DMS114 treated with DMSO at 0.1 percent for 48 hours (cell line): ENCODE results near the gene SLC25A12.
"Not testable (repeated sequence)": the region's sequence is repeated elsewhere in the genome, so short reads cannot be mapped to it uniquely, and the experiment has no call there.

Source experiments
- DNase-seq: peaks from one replicate; lab custom pipeline; 2025; ENCODE audit not compliant: unreplicated experiment; lab: John Stamatoyannopoulos, UW

Gene SLC25A12

DNA sequence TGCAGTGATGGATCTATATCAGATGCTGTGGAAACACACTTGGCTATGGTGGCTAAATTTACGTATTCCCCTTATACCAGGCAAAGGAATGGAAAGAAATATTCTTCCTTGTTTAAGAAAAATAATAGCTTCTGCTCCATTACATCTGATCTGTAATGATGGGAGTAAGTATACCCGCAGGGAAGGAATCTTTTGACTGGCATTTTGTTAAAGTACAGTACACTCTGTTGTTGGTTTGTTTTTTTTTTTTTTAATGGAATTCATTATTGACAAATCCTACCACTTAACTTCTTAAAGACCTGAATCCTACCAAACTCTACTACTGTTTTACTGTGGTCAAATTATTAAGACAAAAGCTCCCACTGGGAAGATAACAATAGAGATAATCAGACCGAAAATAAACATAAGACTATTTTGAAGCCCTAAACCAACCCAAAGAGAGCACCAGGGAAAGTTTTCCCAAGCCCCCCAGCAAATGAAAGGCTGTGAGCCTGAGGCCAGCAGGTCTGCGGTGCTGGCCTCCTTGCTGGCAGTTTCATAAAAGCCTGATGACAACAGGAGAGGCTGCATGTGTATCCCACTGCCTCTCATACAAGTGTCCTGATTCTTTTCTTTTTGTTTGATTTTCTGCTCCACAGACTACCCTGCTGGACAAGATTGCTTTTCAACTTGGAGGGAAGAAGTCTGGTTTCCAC, 101.0 kb downstream of the SLC25A12 start:
- DNase-seq, result no peak

DNA sequence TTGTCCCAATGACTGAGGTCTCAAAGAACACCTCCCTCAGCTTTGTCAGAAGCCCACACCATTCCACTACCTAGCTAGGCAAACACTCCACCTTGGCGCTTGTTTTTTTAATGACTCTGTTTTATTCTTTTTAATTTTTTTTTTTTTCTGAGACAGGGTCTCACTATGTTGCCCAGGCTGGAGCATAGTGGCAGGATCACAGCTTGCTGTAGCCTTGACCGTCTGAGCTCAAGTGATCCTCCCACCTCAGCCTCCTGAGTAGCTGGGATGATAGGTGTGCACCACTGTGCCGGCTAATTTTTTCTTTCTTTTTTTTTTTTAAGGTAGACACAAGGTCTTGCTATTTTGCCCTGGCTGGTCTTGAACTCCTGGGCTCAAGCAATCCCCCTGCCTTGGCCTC, 101.9 kb downstream of the SLC25A12 start:
- DNase-seq, result no peak

DNA sequence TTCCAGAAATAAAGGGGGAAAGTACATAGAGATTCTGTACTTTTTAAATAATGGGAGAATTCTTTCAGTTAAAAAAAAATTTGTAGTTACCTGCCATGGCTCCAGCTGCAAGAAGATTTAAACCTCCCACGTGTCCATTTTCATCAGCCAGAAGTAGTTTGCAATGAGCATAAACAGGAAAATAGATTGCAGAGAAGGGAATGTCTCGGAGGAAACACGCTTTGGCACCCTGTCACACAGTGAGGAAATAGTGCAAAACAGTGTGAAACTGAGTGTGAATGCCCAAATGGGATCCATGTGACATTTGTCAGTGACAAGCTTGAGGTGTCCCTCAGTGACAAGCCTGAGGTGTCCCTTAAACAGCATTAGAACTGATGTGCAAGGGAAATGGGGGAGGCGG, 102.7 kb downstream of the SLC25A12 start:
- DNase-seq, result no peak

DNA sequence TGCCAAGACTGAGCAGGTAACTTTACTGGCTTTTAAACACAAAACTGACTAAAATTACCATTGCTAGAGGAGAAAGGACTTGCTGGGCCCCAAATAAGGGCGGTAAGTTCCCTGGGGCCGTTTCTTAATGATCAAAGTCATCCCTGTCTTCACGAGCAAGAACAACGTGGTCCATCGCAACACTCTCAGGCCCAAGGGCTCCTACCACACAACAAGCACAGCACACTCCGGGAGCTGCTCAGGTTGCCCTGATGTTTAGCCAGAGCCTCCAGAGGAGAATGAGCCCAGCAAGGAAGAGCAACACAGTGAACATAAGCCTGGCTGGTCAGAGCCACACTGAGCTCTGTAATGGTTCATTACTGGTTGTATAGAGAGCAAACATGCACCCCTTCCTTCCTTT, 104.1 kb downstream of the SLC25A12 start:
- DNase-seq, result no peak

DNA sequence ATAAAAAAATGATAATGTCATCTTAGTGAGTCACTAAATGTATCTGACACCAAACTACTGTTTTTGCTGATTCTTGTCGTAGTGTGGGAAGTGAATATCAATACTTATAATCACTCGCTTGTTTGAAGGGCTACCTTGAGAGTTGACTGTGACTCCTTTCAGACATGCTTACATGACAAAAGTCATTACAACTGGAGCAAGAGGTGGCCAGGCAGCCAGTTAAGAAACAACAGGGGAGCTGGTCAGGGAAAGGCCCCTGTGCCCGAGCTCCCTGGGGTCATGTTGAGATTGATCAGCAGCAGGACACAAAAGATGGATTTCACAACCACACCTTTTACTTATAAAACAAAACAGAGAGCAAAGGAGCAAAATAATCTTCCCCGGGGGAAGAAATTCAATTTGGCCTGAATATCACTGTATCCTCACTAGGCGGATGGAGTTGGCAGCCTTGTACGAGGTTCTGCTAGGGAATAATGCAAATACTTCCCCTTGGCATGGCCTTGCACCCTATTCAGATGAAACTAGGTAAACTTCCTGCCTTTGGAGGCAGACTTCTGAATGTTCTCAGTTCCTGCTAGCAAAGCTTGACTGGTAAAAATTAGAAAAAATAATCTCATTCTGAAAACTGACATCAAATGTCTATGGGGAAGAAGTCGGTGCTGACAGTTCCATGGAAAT, 105.6 kb downstream of the SLC25A12 start:
- DNase-seq, result no peak

DNA sequence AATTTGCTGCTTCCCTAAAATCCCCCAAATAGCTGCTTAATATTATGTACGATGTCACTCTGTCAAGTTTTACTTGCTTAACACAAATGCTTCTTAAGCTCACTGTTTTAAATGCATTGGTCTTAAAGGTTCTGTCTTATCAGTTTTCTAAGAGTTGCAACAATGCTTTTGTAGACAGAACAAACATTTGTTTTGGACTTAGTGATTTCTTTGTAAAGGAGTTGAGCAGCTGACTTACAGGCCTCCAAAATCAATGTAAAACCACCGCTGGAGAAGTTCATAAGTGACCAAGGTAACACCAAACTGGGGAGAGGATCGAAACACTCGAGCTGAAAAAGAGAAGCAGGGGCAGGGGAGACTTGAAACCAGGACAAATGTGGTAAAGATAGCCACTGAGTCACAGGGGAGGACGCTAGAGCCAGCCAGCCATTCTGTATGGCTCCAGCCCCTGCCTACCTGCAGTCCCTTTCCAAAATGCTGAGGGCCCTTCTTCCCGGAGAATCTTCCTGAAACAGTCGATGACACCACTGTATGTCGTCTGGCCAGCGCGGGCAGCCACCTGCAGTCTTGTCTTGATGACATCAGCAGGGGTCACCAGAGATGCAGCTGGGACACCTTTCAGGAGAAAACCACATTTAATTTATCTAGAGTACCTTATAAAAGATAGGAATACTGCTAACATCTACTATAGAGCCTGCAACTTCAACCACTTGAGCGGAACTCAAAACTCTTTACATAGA, 106.5 kb downstream of the SLC25A12 start:
- DNase-seq, result no peak

DNA sequence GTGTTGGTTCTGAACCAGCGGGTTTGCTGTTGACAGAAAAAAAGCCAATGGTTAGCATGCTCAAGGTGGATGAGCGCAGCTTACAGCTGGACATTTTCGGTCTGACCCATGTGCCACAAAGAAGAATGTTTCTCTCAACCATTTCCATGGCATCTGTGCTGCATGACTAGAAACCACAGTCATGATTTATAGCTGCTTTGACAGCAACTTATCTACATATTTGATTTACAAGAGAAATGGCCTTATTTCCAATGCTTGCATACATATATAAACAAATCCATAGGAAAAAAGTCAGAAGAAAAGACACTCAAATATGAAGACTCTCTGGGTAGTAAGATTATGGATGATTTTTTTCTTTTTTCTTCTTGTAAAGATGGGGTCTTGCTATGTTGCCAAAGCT, 108.6 kb downstream of the SLC25A12 start:
- no peak for DNase-seq

DNA sequence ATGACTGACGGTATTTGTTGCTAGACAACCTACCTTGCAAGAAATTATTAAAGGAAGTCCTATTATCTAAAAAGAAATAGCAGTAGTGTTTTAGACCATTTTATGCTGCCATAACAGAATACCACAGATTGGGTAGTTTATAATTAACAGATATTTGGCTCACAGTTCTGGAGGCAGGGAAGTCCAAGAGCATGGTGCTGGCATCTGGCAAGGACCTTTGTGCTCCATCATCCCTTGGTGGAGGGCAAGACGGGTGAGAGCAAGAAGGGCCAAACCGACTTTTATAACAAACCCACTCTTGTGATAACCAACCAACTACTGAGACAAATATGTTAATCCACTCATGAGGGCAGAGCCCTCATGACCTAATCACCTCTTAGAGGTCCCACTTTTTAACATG, 115.5 kb downstream of the SLC25A12 start:
- DNase-seq, result no peak

DNA sequence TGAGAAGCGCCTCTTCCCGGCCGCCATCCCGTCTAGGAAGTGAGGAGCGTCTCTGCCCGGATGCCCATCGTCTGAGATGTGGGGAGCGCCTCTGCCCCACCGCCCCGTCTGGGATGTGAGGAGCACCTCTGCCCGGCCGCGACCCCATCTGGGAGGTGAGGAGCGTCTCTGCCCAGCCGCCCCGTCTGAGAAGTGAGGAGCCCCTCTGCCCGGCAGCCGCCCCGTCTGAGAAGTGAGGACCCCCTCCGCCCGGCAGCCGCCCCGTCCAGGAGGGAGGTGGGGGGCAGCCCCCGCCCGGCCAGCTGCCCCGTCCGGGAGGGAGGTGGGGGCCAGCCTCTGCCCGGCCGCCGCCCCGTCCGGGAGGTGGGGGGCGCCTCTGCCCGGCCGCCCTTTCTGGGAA, 119.5 kb downstream of the SLC25A12 start:
- not testable (repeated sequence) for DNase-seq

DNA sequence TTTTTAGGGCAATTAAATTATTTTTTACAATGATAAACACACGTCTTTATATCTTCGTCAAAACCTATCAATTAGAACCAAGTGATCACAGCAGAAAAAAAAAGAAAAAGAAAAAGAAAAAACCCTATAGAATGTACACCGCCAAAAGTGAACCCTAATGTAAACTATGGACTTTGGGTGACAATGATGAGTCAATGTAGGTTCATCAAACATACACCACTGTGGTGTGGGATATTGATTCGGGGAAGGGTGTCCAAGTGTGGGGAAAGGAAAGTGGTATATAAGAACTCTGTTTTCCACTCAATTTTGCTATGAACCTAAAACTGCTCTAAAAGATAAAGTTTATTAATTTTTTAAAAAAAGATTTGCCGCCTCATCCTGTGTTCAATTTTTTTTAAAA, 121.7 kb downstream of the SLC25A12 start:
- no peak for DNase-seq

DNA sequence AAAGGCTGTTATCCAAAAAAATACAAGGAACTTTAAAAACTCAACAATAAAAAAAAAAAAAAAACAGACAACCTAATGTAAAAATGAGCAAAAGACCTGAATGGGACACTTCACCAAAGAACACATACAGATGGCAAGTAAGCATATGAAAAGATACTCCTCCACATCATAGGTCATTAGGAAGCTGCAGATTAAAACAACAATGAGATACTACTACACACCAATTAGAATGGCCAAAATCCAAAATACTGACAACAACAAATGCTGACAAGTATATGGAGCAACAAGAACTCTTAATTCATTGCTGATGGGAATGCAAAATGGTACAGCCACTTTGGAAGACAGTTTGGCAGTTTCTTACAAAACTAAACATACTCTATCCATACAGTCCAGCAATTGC, 122.6 kb downstream of the SLC25A12 start:
- DNase-seq, result no peak

DNA sequence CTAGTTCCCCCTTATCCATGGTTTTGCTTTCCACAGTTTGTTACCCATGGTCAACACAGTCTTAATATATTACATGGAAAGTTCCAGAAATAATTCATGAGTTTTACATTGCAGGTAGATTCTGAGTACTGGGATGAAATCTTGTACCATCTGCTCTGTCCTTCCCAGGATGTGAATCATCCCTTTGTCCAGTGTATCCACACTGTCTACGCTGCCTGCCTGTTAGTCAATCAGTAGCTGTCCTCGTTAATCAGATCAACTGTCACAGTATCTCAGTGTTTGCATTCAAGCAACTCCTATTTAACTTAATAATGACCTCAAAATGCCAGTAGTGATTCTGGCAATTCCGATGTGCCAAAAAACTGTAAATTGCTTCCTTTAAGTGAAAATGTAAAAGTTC, 130.4 kb downstream of the SLC25A12 start:
- no peak for DNase-seq

DNA sequence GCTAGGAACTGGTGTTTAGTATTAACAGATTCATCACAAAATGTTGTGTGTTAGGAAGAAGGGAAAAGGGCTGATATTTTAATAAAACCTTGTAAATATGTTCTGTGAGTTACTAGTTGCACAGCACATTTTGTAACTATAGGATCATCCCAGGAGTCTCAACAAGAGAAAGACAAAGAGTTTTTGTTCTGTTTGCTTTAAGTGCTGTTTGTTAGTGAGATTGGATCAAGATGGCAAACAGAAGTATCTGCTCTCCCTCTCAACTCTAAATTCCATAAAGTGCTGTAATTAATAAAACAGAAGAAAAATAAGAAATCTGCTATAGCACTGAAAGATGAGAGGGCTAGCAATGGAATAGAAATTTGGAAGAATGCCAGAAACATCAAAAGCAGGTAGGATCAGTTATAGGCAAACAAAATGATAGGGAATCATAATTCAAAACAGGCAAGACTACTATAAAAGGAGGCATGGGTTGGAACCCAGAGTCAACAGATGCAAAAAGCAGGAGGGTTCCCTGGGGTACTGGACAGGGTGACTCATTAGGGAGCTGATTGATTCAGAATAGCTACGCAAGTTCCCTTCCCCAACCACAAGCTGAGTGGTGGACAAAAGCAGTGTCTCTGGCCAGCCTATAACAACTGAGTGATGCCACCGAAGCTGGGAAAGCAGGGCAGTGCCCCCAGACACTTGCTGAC, 131.0 kb downstream of the SLC25A12 start:
- DNase-seq, result no peak

DNA sequence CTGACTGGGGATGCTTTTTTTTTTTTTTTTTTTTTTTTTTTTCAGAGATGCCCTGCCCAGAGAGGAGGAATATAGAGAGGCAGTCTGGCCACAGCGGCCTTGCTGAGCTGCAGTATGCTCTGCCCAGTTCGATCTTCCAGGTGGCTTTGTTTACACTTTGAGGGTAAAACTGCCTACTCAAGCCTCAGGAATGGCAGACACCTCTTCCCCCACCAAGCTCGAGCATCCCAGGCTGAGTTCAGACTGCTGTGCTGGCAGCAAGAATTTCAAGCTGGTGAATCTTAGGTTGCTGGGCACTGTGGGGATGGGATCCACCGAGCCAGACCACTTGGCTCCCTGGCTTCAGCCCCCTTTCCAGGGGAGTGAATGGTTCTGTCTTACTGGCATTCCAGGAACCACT, 132.9 kb downstream of the SLC25A12 start:
- DNase-seq, result not testable (repeated sequence)

DNA sequence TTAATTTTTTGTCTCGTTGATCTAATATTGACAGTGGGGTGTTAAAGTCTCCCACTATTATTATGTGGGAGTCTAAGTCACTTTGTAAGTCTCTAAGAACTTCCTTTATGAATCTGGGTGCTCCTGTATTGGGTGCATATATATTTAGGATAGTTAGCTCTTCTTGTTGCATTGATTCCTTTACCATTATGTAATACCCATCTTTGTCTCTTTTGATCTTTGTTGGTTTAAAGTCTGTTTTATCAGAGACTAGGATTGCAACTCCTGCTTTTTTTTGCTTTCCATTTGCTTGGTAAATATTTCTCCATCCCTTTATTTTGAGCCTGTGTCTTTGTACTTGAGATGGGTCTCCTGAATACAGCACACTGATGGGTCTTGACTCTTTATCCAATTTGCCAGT, 135.3 kb downstream of the SLC25A12 start:
- DNase-seq, result not testable (repeated sequence)

DNA sequence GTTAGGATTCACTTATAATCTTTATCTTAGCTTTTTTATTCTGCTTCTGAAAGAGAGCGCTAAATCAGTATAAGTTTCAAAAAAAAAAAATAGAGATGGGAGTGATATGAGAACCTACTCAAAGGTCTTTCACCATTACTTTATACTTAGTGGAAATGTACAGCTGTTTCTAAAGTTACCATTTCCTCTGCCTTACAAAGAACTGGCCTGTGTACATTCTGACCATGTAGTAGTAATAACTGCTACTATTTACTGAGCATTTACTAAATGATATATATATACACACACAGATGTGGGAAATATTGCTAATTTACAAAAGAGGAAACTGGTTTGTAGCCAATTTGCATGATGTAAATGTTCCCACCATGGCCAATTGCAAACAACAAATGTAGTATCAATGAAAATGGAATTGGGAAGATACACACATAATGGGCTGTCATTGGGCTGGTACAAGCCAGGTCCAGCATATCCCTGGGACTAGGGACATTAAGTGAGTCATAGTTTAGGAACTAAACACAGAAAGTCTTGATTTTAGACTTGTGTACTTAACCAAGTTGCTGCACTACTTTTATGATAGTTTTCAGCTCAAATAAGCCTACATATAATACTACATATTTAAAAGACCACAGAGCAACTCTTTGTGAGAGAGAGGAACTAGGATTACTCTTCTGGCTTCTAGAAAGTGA, 139.6 kb downstream of the SLC25A12 start:
- DNase-seq, result no peak

DNA sequence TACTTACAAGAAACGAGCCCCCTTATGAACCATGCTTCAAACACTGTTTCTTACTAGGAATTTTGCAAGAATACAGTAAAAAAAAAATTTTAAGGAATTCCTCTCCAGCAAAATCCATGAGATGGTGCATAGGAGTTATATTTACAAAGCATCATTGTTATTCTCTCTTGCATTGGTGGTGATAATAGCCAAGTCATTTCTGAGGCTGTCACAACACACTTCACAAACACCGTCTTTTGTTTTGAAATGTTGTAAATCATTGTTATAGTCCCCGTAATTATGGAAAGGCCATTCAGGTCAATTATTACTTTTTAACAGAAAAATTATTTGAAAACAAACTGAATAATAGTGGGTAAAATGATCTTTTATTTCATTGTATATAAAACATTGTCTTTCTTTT, 146.7 kb downstream of the SLC25A12 start:
- no peak for DNase-seq

DNA sequence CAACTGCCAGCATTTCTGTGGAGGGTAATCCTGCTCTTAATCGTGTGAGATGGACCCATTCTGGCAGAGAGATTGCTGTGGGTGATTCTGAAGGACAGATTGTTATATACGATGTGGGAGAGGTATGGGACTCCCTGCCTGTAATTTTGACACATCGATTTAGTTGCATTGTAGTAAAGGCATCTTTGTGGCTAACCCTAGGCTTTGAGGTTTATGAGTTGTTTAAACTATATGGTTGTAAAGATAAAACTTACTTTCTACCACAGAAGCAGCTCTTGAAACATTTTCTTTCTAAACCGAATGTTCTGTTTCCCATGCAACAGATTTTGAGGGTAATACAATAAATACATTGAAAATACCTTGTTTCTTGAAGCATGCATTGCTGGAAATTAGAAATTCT, 148.2 kb downstream of the SLC25A12 start:
- no peak for DNase-seq

DNA sequence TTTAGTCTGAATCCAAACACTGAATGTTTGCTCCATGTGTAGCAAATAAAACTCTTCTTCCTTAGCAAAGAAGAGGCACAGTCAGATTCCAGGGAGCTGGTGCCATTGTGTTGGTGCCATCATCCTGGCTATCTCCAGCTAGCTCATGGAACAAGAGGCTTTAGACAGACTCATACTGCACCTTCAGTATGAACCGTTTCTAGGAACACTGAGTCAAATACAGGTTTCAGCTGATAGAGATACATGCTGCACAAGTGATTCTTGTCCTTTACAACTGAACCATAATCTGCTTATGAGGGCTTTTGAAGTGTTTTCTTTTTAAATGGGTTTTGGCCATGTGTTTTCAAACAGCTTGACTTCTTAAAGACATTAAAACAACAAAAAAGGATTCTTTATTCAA, 148.9 kb downstream of the SLC25A12 start:
- DNase-seq, result no peak

DNA sequence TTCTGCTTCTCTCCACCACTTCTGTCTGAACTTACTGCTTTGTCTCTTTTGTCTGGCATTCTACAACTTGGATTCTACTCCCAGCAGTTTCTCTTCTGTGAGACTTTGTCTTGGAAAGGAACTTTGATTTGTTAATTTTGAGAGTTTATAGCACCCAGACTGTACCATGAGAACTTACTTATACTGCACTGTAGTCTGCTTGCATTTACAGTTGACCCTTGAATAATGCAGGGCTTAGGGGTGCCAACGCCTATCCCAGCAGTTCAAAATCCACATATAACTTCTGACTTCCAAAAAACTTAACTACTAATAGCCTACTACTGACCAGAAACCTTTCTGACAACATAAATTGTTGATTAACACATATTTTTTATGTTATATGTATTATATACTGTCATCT, 151.3 kb downstream of the SLC25A12 start:
- DNase-seq, result no peak

DNA sequence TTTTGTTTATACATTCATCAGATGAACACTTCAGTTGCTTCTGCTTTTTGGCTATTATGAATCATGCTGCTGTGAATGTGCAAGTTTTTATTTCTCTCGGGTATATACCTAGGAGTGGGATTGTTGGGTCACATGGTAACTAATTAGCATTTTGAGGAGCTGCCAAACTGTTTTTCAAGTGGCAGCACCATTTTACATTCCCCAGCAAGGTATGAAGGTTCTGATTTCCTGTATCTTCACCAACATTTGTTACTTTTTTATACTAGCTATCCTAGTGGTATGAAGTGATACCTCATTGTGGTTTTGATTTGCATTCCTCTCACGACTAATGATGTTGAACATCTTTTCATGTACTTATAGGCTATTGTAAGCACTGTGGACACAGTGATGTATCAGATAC, 152.9 kb downstream of the SLC25A12 start:
- no peak for DNase-seq
